ENCODE data around the gene TNKS1BP1.

- TF ChIP-seq POLR2A (IDR thresholded peaks at IDR 0.05; ENCODE audit: low read length) = no peak
- TF ChIP-seq GATA1 (IDR thresholded peaks at IDR 0.05; ENCODE audit: low read depth, low read length) = no peak
Observed at GRCh38 chr11:57262157-57262556, 62.6 kb downstream of the TNKS1BP1 start.
